ENCODE results near the gene ASTN2. TPM values are rescaled to one million over a fixed set of nuclear protein-coding genes. Genes with fewer than 3 reads are reported as not detected.

ASTN2 gene
- total RNA-seq, 5 donors from 2014 or later (not counting 1 experiment from before 2014, with no cell fraction given) = 3.7 to 4.8 (median 4.4) TPM

- no peaks in the 10 kb centered on the region for H3K36me3 ChIP-seq (ENCODE audit: control insufficient read depth in 2 of 2, extremely low read depth in 1 of 2, insufficient read depth in 1 of 2, low read length in 1 of 2)
- H3K9me3 ChIP-seq = no peaks in the 10 kb centered on the region
- Mint-ChIP-seq H3K27ac (no peak overlapping the region), H3K4me3 (no peak overlapping the region), H3K4me1 (no peaks in the 10 kb centered on the region), H3K36me3 (no peaks in the 10 kb centered on the region), H3K9me3 (peaks cover 2 to 25% (median 7%) of the 10 kb centered on the region in 3 donors), H3K27me3 (no peaks in the 10 kb centered on the region)
- H3K27ac ChIP-seq (ENCODE audit: low read length) = no peak overlapping the region
- no peaks in the 10 kb centered on the region for H3K27me3 ChIP-seq (replicated peaks in 1 of 2; ENCODE audit: control insufficient read depth in 2 of 2, extremely low read depth in 1 of 2, insufficient read depth in 2 of 2, low read length in 1 of 2)
- CTCF ChIA-PET = no interaction called here
- H3K4me1 ChIP-seq (ENCODE audit: control insufficient read depth in 1 of 2, extremely low read depth in 1 of 2, insufficient read depth in 2 of 2, low read length in 2 of 2) = no peaks in the 10 kb centered on the region
- H3K4me3 ChIP-seq (ENCODE audit: control insufficient read depth in 1 of 2, extremely low read depth in 1 of 2, low read length in 1 of 2) = no peak overlapping the region
- ATAC-seq (replicated peaks in 1 of 4) (no peak), DNase-seq (no peak)
- POLR2A ChIA-PET = no interaction called here
Measured at GRCh38 chr9:117010061-117010460, 404.8 kb downstream of the ASTN2 start.

GRCh38 chr9:117008876-117009275 lies 406.0 kb downstream of the ASTN2 start:
- H3K36me3 Mint-ChIP-seq = no peaks in the 10 kb centered on the region
- H3K27ac Mint-ChIP-seq = no peak overlapping the region
- Histone ChIP-seq H3K27me3 (replicated peaks in 1 of 2; ENCODE audit: control insufficient read depth in 2 of 2, extremely low read depth in 1 of 2, insufficient read depth in 2 of 2, low read length in 1 of 2) (no peaks in the 10 kb centered on the region), H3K27ac (ENCODE audit: low read length) (no peak overlapping the region), H3K36me3 (ENCODE audit: control insufficient read depth in 2 of 2, extremely low read depth in 1 of 2, insufficient read depth in 1 of 2, low read length in 1 of 2) (no peaks in the 10 kb centered on the region), H3K4me1 (ENCODE audit: control insufficient read depth in 1 of 2, extremely low read depth in 1 of 2, insufficient read depth in 2 of 2, low read length in 2 of 2) (no peaks in the 10 kb centered on the region), H3K9me3 (no peaks in the 10 kb centered on the region), H3K4me3 (ENCODE audit: control insufficient read depth in 1 of 2, extremely low read depth in 1 of 2, low read length in 1 of 2) (no peak overlapping the region)
- CTCF ChIA-PET = no interaction called here
- no peaks in the 10 kb centered on the region for H3K27me3 Mint-ChIP-seq
- H3K4me1 Mint-ChIP-seq = no peaks in the 10 kb centered on the region
- DNase-seq (no peak), ATAC-seq (replicated peaks in 1 of 4) (no peak)
- no CpG with 5 or more reads among the region's 2 CpGs for WGBS (ENCODE audit: insufficient coverage)
- H3K9me3 Mint-ChIP-seq = peaks cover 2 to 21% (median 7%) of the 10 kb centered on the region in 3 donors
- POLR2A ChIA-PET = interaction anchor here in 1 of 2 donors (0.6 kb wide), 1 partner anchor 8 kb away, joined by 3 read pairs; no protein-coding TSS in a partner anchor
- H3K4me3 Mint-ChIP-seq = no peak overlapping the region

- ATAC-seq (replicated peaks in 1 of 4) (no peak), DNase-seq (no peak)
- H3K9me3 ChIP-seq = no peaks in the 10 kb centered on the region
- no peaks in the 10 kb centered on the region for H3K27me3 Mint-ChIP-seq
- H3K4me1 Mint-ChIP-seq = no peaks in the 10 kb centered on the region
- no peaks in the 10 kb centered on the region for H3K36me3 Mint-ChIP-seq
- no peak overlapping the region for H3K27ac Mint-ChIP-seq
- ChIA-PET CTCF (no interaction called here), POLR2A (no interaction called here)
- no peaks in the 10 kb centered on the region for H3K4me1 ChIP-seq (ENCODE audit: control insufficient read depth in 1 of 2, extremely low read depth in 1 of 2, insufficient read depth in 2 of 2, low read length in 2 of 2)
- no peak overlapping the region for H3K27ac ChIP-seq (ENCODE audit: low read length)
- no peaks in the 10 kb centered on the region for H3K27me3 ChIP-seq (replicated peaks in 1 of 2; ENCODE audit: control insufficient read depth in 2 of 2, extremely low read depth in 1 of 2, insufficient read depth in 2 of 2, low read length in 1 of 2)
- H3K9me3 Mint-ChIP-seq = peaks cover 2 to 21% (median 7%) of the 10 kb centered on the region in 3 donors
- no peaks in the 10 kb centered on the region for H3K36me3 ChIP-seq (ENCODE audit: control insufficient read depth in 2 of 2, extremely low read depth in 1 of 2, insufficient read depth in 1 of 2, low read length in 1 of 2)
- H3K4me3 ChIP-seq (ENCODE audit: control insufficient read depth in 1 of 2, extremely low read depth in 1 of 2, low read length in 1 of 2) = no peak overlapping the region
- no peak overlapping the region for H3K4me3 Mint-ChIP-seq
Measured at GRCh38 chr9:117008461-117008860, 406.4 kb downstream of the ASTN2 start.

DNA sequence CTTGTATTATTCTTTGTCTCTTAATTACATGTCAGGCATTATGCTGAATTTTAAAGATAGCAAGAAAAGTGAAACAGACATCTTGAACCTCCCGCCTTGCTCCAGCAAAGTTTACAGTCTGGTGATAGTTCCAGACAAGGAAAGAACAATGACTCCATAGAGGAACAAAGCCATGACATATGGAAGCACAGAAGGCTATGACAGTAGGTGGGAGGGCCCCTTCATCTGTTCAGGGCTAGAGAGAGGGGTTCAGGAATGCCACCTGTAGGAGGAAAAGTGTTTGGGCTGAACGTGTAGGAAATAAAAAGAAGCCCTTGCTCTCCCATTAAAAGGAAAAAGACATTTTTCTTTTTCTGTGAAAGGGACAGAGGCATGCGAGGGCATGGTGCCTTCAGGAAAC lies 412.2 kb downstream of the ASTN2 start:
- Mint-ChIP-seq H3K27ac (no peak overlapping the region), H3K27me3 (no peaks in the 10 kb centered on the region), H3K9me3 (peaks cover 0 to 17% (median 4%) of the 10 kb centered on the region in 3 donors), H3K4me3 (no peak overlapping the region), H3K4me1 (no peaks in the 10 kb centered on the region), H3K36me3 (no peaks in the 10 kb centered on the region)
- WGBS (ENCODE audit: insufficient coverage) = no CpG with 5 or more reads among the region's 3 CpGs
- DNase-seq (no peak), ATAC-seq (replicated peaks in 1 of 4) (no peak)
- Histone ChIP-seq H3K27me3 (replicated peaks in 1 of 2; ENCODE audit: control insufficient read depth in 2 of 2, extremely low read depth in 1 of 2, insufficient read depth in 2 of 2, low read length in 1 of 2) (no peaks in the 10 kb centered on the region), H3K4me3 (ENCODE audit: control insufficient read depth in 1 of 2, extremely low read depth in 1 of 2, low read length in 1 of 2) (no peak overlapping the region), H3K27ac (ENCODE audit: low read length) (no peak overlapping the region), H3K36me3 (ENCODE audit: control insufficient read depth in 2 of 2, extremely low read depth in 1 of 2, insufficient read depth in 1 of 2, low read length in 1 of 2) (no peaks in the 10 kb centered on the region), H3K9me3 (no peaks in the 10 kb centered on the region), H3K4me1 (ENCODE audit: control insufficient read depth in 1 of 2, extremely low read depth in 1 of 2, insufficient read depth in 2 of 2, low read length in 2 of 2) (no peaks in the 10 kb centered on the region)
- ChIA-PET POLR2A (no interaction called here), CTCF (no interaction called here)

DNA sequence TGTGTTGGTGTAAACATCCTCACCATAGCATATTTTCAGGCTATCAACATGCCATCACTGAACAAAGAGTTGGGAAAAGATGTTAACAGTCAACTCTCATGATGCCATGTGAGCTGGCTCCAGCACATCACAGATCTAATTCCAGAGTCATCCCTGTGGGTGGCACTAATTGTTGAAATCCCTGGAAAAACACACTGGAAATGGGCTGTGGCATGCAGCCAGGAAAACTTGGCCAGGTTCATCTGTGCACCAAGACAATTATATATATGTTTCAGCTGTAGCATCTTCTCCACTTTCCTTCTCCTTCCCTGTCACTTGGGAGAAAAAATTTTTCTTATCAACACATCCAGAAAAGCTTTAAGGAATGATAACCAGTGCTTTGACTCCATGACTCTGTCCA lies 414.0 kb downstream of the ASTN2 start:
- ATAC-seq (replicated peaks in 1 of 4) (no peak), DNase-seq (no peak)
- H3K4me1 ChIP-seq (ENCODE audit: control insufficient read depth in 1 of 2, extremely low read depth in 1 of 2, insufficient read depth in 2 of 2, low read length in 2 of 2) = no peaks in the 10 kb centered on the region
- no peaks in the 10 kb centered on the region for H3K27me3 ChIP-seq (replicated peaks in 1 of 2; ENCODE audit: control insufficient read depth in 2 of 2, extremely low read depth in 1 of 2, insufficient read depth in 2 of 2, low read length in 1 of 2)
- Mint-ChIP-seq H3K4me3 (no peak overlapping the region), H3K9me3 (peaks cover 0 to 14% (median 4%) of the 10 kb centered on the region in 3 donors), H3K4me1 (no peaks in the 10 kb centered on the region), H3K36me3 (no peaks in the 10 kb centered on the region), H3K27me3 (no peaks in the 10 kb centered on the region), H3K27ac (no peak overlapping the region)
- POLR2A ChIA-PET = no interaction called here
- CTCF ChIA-PET = no interaction called here
- H3K9me3 ChIP-seq = no peaks in the 10 kb centered on the region
- H3K4me3 ChIP-seq (ENCODE audit: control insufficient read depth in 1 of 2, extremely low read depth in 1 of 2, low read length in 1 of 2) = no peak overlapping the region
- H3K27ac ChIP-seq (ENCODE audit: low read length) = no peak overlapping the region
- H3K36me3 ChIP-seq (ENCODE audit: control insufficient read depth in 2 of 2, extremely low read depth in 1 of 2, insufficient read depth in 1 of 2, low read length in 1 of 2) = no peaks in the 10 kb centered on the region

- Mint-ChIP-seq H3K36me3 (no peaks in the 10 kb centered on the region), H3K4me1 (no peaks in the 10 kb centered on the region), H3K27ac (no peak overlapping the region), H3K27me3 (no peaks in the 10 kb centered on the region), H3K4me3 (no peak overlapping the region), H3K9me3 (peaks cover 0 to 14% (median 3%) of the 10 kb centered on the region in 3 donors)
- no peak for ATAC-seq (replicated peaks in 1 of 4)
- ChIA-PET CTCF (no interaction called here), POLR2A (no interaction called here)
- H3K27me3 ChIP-seq (replicated peaks in 1 of 2; ENCODE audit: control insufficient read depth in 2 of 2, extremely low read depth in 1 of 2, insufficient read depth in 2 of 2, low read length in 1 of 2) = no peaks in the 10 kb centered on the region
- DNase-seq = no peak
- no peaks in the 10 kb centered on the region for H3K36me3 ChIP-seq (ENCODE audit: control insufficient read depth in 2 of 2, extremely low read depth in 1 of 2, insufficient read depth in 1 of 2, low read length in 1 of 2)
- H3K4me1 ChIP-seq (ENCODE audit: control insufficient read depth in 1 of 2, extremely low read depth in 1 of 2, insufficient read depth in 2 of 2, low read length in 2 of 2) = no peaks in the 10 kb centered on the region
- H3K4me3 ChIP-seq (ENCODE audit: control insufficient read depth in 1 of 2, extremely low read depth in 1 of 2, low read length in 1 of 2) = no peak overlapping the region
- WGBS (ENCODE audit: insufficient coverage) = 92% methylated on average over 2 of the region's 2 CpGs
- H3K27ac ChIP-seq (ENCODE audit: low read length) = no peak overlapping the region
- no peaks in the 10 kb centered on the region for H3K9me3 ChIP-seq
Measured at GRCh38 chr9:117000196-117000723, 414.6 kb downstream of the ASTN2 start.

- no peak overlapping the region for H3K4me3 ChIP-seq (ENCODE audit: control insufficient read depth in 1 of 2, extremely low read depth in 1 of 2, low read length in 1 of 2)
- no peak overlapping the region for H3K27ac ChIP-seq (ENCODE audit: low read length)
- no peak for ATAC-seq (replicated peaks in 1 of 4)
- Mint-ChIP-seq H3K4me3 (no peak overlapping the region), H3K27me3 (no peaks in the 10 kb centered on the region), H3K27ac (no peak overlapping the region), H3K9me3 (peaks cover 0 to 14% (median 3%) of the 10 kb centered on the region in 3 donors), H3K4me1 (no peaks in the 10 kb centered on the region), H3K36me3 (no peaks in the 10 kb centered on the region)
- ChIA-PET POLR2A (no interaction called here), CTCF (no interaction called here)
- H3K4me1 ChIP-seq (ENCODE audit: control insufficient read depth in 1 of 2, extremely low read depth in 1 of 2, insufficient read depth in 2 of 2, low read length in 2 of 2) = no peaks in the 10 kb centered on the region
- H3K27me3 ChIP-seq (replicated peaks in 1 of 2; ENCODE audit: control insufficient read depth in 2 of 2, extremely low read depth in 1 of 2, insufficient read depth in 2 of 2, low read length in 1 of 2) = no peaks in the 10 kb centered on the region
- no peaks in the 10 kb centered on the region for H3K36me3 ChIP-seq (ENCODE audit: control insufficient read depth in 2 of 2, extremely low read depth in 1 of 2, insufficient read depth in 1 of 2, low read length in 1 of 2)
- no peak for DNase-seq
- no peaks in the 10 kb centered on the region for H3K9me3 ChIP-seq
Measured at GRCh38 chr9:116998305-116998704, 416.6 kb downstream of the ASTN2 start.
